GM23338 (cell line): ENCODE results near the gene DAGLB. TPM values are rescaled to one million over a fixed set of nuclear protein-coding genes. Genes with fewer than 3 reads are reported as not detected.

ENCODE experiments used
- ATAC-seq: fragments of 200-7000 bp; cut with Tn5 transposase; 3 replicates; pipeline ENCODE4 v1.9.1; 2020
- DNase-seq: peaks from one replicate; pipeline ENCODE4 v3.0.0-alpha.2; 2015; ENCODE audit warnings: low spot score
- H2AFZ ChIP-seq: fragments of 200-600 bp; sonication (generic); 2 replicates; pipeline ENCODE4 v1.8.0; 2016; ENCODE audit warnings: antibody characterized with exemption, mild to moderate bottlenecking, moderate library complexity
- H3F3A ChIP-seq: fragments of 200-600 bp; sonication (generic); replicated peaks from 2 replicates; pipeline ENCODE4 v1.8.0; 2017; ENCODE audit warnings: antibody characterized with exemption, mixed run types, low read depth
- H3K27ac ChIP-seq: fragments of 200-600 bp; sonication (generic); 2 replicates; pipeline ENCODE4 v1.6.1; 2016; ENCODE audit warnings: low read depth
- H3K27me3 ChIP-seq: fragments of 200-600 bp; sonication (generic); 2 replicates; pipeline ENCODE4 v1.8.0; 2016; ENCODE audit warnings: mild to moderate bottlenecking, mixed run types, moderate library complexity; ENCODE audit not compliant: insufficient read depth
- H3K36me3 ChIP-seq: fragments of 200-600 bp; sonication (generic); 2 replicates; pipeline ENCODE4 v1.8.0; 2016; ENCODE audit warnings: mild to moderate bottlenecking; ENCODE audit not compliant: insufficient read depth
- H3K4me1 ChIP-seq: fragments of 200-600 bp; sonication (generic); 2 replicates; pipeline ENCODE4 v1.8.0; 2016; ENCODE audit warnings: mild to moderate bottlenecking, moderate library complexity; ENCODE audit not compliant: insufficient read depth
- H3K4me2 ChIP-seq: fragments of 200-600 bp; sonication (generic); 2 replicates; pipeline ENCODE4 v1.7.1; 2017; ENCODE audit warnings: mixed run types
- H3K4me3 ChIP-seq: fragments of 200-600 bp; sonication (generic); 2 replicates; pipeline ENCODE4 v1.6.1; 2016; ENCODE audit warnings: mixed run types
- H3K79me2 ChIP-seq: fragments of 200-600 bp; sonication (generic); replicated peaks from 2 replicates; pipeline ENCODE4 v1.8.0; 2017; ENCODE audit warnings: mild to moderate bottlenecking; ENCODE audit not compliant: insufficient read depth
- H3K9me2 ChIP-seq: fragments of 200-600 bp; sonication (generic); 2 replicates; pipeline ENCODE4 v1.8.0; 2017; ENCODE audit not compliant: insufficient read depth
- H4K20me1 ChIP-seq: fragments of 200-600 bp; sonication (generic); replicated peaks from 2 replicates; pipeline ENCODE4 v1.8.0; 2017; ENCODE audit warnings: mild to moderate bottlenecking; ENCODE audit not compliant: insufficient read depth
- H3K27ac Mint-ChIP-seq: 2 replicates; pipeline ENCODE4 v1.8.0; 2020; ENCODE audit warnings: inconsistent platforms, mild to moderate bottlenecking, moderate library complexity, mixed read lengths
- H3K27me3 Mint-ChIP-seq: 3 replicates; pipeline ENCODE4 v1.8.0; 2022; ENCODE audit warnings: low read depth, mild to moderate bottlenecking, moderate library complexity, mixed read lengths, inconsistent platforms; ENCODE audit not compliant: insufficient read depth, poor library complexity
- H3K36me3 Mint-ChIP-seq: 3 replicates; pipeline ENCODE4 v1.8.0; 2021; ENCODE audit warnings: low read depth, mild to moderate bottlenecking, inconsistent platforms, moderate library complexity, mixed read lengths
- H3K4me1 Mint-ChIP-seq: 3 replicates; pipeline ENCODE4 v1.8.0; 2020; ENCODE audit warnings: mild to moderate bottlenecking, inconsistent platforms, mixed read lengths
- H3K4me3 Mint-ChIP-seq: 3 replicates; pipeline ENCODE4 v1.8.0; 2021; ENCODE audit warnings: moderate library complexity, mild to moderate bottlenecking, inconsistent platforms, mixed read lengths
- H3K9me3 Mint-ChIP-seq: 3 replicates; pipeline ENCODE4 v1.8.0; 2020; ENCODE audit warnings: moderate library complexity, mild to moderate bottlenecking, inconsistent platforms, mixed read lengths
- CREB1 ChIP-seq: fragments of 250-450 bp; sonication (Bioruptor Pico); IDR thresholded peaks from 2 replicates; pipeline ENCODE4 v1.5.0; 2020; ENCODE audit warnings: low read depth, mild to moderate bottlenecking, moderate library complexity
- ETS1 ChIP-seq: IDR thresholded peaks from 2 replicates; pipeline ENCODE4 v1.6.1; 2016; ENCODE audit warnings: antibody characterized with exemption
- EZH2phosphoT487 ChIP-seq: fragments of 200-600 bp; sonication (generic); IDR thresholded peaks from one replicate; pipeline ENCODE4 v1.8.1; 2018; ENCODE audit warnings: antibody characterized with exemption; ENCODE audit not compliant: unreplicated experiment
- POLR2AphosphoS5 ChIP-seq: IDR thresholded peaks from 2 replicates; pipeline ENCODE4 v1.6.1; 2016; ENCODE audit warnings: antibody characterized with exemption, low read depth
- REST ChIP-seq: IDR thresholded peaks from one replicate; pipeline ENCODE4 v1.6.1; 2018; ENCODE audit warnings: antibody characterized with exemption; ENCODE audit not compliant: unreplicated experiment
- STAT1 ChIP-seq: IDR thresholded peaks from one replicate; pipeline ENCODE4 v1.6.1; 2016; ENCODE audit warnings: antibody characterized with exemption; ENCODE audit not compliant: unreplicated experiment
- ZNF331 ChIP-seq: fragments of 250-450 bp; sonication (Bioruptor Pico); IDR thresholded peaks from 2 replicates; pipeline ENCODE4 v1.5.0; 2020; ENCODE audit warnings: low read depth, mild to moderate bottlenecking, moderate library complexity
- polyA plus RNA-seq: library from polyadenylated mRNA; unstranded; fragments of >200 nt; fragmentation: Nextera tagmentation; extraction: Ambion mirVana; gene quantifications from 2 replicates; pipeline ENCODE4 v1.2.1, GENCODE V29; 2016
- total RNA-seq: library from RNA; depleted of rRNA; stranded (reverse); fragments of >200 nt; shearing (Covaris generic); gene quantifications from 2 replicates; pipeline ENCODE4 v1.2.3, GENCODE V29; 2014

Gene DAGLB
- total and polyA plus RNA-seq, 2 experiments from 2014 or later: 13.8 to 26.0 TPM

GRCh38 chr7:6481445-6481844 is 33.7 kb upstream of the DAGLB start (continued):
- TF ChIP-seq REST (no peak), EZH2phosphoT487 (no peak), POLR2AphosphoS5 (no peak)

- no peak overlapping the region for H3K4me3 Mint-ChIP-seq
- H3K4me1 ChIP-seq: peaks cover 10% of the 10 kb centered on the region; the same call in 1 of the 2 replicates
- DNase-seq (no peak), ATAC-seq (no peak)
- H3K4me2 ChIP-seq: no peak overlapping the region
- no peak overlapping the region for H3K27ac ChIP-seq
- peaks cover 12% of the 10 kb centered on the region for H3K27me3 Mint-ChIP-seq
- no peaks in the 10 kb centered on the region for H3K9me2 ChIP-seq
- peaks cover 7% of the 10 kb centered on the region; the same call in 1 of the 3 replicates for H3K9me3 Mint-ChIP-seq
- no peak overlapping the region for H2AFZ ChIP-seq
- H3K27ac Mint-ChIP-seq: no peak overlapping the region
- no peaks in the 10 kb centered on the region for H3K27me3 ChIP-seq
- H4K20me1 ChIP-seq: peaks cover 45% of the 10 kb centered on the region
- H3K4me3 ChIP-seq: no peak overlapping the region
- H3K36me3 Mint-ChIP-seq: peaks cover 12% of the 10 kb centered on the region
- TF ChIP-seq CREB1 (CRISPR knock-in tag) (no peak), STAT1 (no peak), REST (no peak)
- peaks cover 81% of the 10 kb centered on the region for H3K79me2 ChIP-seq
- H3F3A ChIP-seq: peaks cover 10% of the 10 kb centered on the region
- H3K4me1 Mint-ChIP-seq: peaks cover 16% of the 10 kb centered on the region; the same call in 2 of the 3 replicates
- no peaks in the 10 kb centered on the region for H3K36me3 ChIP-seq
Observed at GRCh38 chr7:6480323-6480660, 32.5 kb upstream of the DAGLB start.

GRCh38 chr7:6479067-6479466 is 31.3 kb upstream of the DAGLB start:
- H3K4me1 ChIP-seq: peaks cover 10% of the 10 kb centered on the region; the same call in 1 of the 2 replicates
- no peak overlapping the region for H3K4me2 ChIP-seq
- no peaks in the 10 kb centered on the region for H3K9me3 Mint-ChIP-seq
- H4K20me1 ChIP-seq: peaks cover 51% of the 10 kb centered on the region
- no peak for TF ChIP-seq ETS1
- no peak for TF ChIP-seq ZNF331 (CRISPR knock-in tag)
- peaks cover 12% of the 10 kb centered on the region for H3K36me3 Mint-ChIP-seq
- H3K27me3 ChIP-seq: no peaks in the 10 kb centered on the region
- peaks cover 6% of the 10 kb centered on the region for H3K27me3 Mint-ChIP-seq
- H3K79me2 ChIP-seq: peaks cover 91% of the 10 kb centered on the region
- H3K27ac ChIP-seq: no peak overlapping the region
- ATAC-seq (no peak), DNase-seq (no peak)
- H3K4me3 ChIP-seq: no peak overlapping the region
- no peak overlapping the region for H3K27ac Mint-ChIP-seq
- H3K36me3 ChIP-seq: no peaks in the 10 kb centered on the region; the same call in 1 of the 2 replicates
- no peak overlapping the region for H3K4me3 Mint-ChIP-seq
- H3K9me2 ChIP-seq: no peaks in the 10 kb centered on the region
- 0 out of 2 replicates have a peak, but pooled peaks cover 3% of the 10 kb centered on the region for H3F3A ChIP-seq
- peaks cover 9% of the 10 kb centered on the region; the same call in 2 of the 3 replicates for H3K4me1 Mint-ChIP-seq
- H2AFZ ChIP-seq: no peak overlapping the region
